Fibroblast of upper back skin (primary cell): ENCODE results near the gene GFAP.
"Not testable (repeated sequence)": the region's sequence is repeated elsewhere in the genome, so short reads cannot be mapped to it uniquely, and the experiment has no call there.

Source experiments
- DNase-seq: peaks from one replicate; pipeline ENCODE4 v3.0.0-alpha.2; 2013

The GFAP gene

DNA sequence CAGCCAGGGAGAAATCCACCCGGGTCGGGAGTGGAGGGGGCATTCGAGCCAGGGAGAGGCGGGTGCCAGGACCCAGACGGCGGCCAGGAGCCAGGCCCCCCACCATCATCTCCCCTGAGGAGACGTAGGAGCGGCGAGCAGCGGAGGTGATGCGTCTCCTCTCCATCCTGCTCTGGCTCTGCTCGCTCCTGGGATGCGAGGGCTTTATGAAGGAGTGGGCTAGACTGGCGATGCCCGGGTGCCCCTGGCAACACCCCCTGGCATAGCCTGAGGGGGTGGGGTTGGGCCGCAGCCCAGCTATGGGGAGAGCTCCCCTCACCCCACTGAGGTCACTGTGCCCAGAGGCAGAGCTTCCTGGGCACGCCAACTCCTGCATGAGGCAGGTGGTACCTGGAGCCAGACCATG, at the start of gene GFAP:
Gene GFAP, minus strand, starts transcription at position 180 of the 406 bp plus-strand sequence. Its CDS starts 14 bp downstream, at position 166.
- no peak for DNase-seq

DNA sequence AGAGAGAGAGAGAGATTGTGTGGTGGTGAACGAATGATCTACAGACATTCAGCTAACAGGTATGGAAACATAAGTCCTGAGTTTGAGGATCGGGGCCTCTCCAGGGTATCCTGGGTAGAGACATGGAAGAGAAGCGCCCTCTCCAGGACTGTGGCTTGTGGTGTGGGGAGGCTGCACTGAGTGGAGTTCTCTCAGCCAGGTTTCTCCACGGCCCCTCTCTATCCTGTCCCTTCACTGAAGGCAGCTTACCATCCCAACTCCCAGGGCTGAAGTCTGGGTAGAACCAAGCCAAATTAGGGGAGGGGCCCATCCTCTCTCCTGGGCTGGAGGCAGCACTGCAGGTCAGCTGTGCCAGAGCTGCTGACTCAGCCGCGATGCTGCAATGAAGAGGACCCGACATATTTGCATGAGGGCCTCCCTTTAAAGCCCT, 46.6 kb upstream of the GFAP start:
- no peak for DNase-seq

DNA sequence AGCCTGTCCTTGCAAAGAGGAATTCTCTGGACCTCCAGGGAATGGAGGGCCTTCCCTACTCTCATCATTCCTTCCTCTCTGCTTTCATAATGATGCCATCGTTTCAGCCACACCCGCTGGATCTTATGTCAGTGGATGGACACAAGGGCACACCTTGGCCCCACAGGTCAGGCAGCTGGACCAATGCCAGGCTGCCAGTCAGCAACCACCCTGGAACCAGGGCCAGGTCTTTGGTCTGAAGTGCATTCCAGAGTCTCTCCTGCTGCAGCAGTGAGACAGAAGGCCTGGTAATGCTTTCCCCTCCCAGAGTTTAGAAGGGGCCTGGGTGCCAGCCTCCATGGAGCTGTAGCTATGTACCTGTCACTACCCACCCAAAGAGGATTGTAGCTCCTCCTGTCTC, 45.4 kb upstream of the GFAP start:
- DNase-seq = no peak

- DNase-seq = no peak
These were observed 44.7 kb upstream of the GFAP start for GRCh38 chr17:44959821-44960531.

GRCh38 chr17:44956998-44957981, 42.0 kb upstream of the GFAP start:
- no peak for DNase-seq

- no peak for DNase-seq
These were observed 40.5 kb upstream of the GFAP start for GRCh38 chr17:44955674-44956425.

DNA sequence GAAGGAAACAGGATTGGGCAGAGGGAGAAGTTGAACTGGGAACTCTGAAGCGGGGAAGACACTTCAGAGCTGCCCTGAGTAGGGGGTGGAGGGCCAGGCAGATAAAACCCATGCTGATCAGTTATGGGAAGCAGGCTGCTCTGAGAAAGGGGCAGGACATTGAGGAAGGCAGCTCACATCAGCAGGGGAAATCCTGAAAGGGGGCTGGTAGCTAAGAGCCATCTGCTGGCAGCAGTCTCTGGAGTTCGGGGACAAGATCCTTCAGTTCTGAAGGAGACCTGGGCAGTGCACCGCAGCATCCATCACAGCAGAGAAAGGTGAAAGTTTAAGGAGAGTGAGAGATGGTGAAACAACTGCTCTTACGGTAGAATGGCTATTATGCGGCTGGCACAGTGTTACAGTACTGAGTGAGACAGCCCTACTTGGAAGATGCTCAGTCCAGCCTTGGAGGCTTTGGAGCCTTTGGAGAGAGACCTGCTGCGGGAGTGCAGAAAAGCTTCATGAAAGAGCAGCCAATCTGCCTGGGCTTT, 37.7 kb upstream of the GFAP start:
- DNase-seq = no peak

- no peak for DNase-seq
These were observed 33.1 kb upstream of the GFAP start for GRCh38 chr17:44948315-44948795.

DNA sequence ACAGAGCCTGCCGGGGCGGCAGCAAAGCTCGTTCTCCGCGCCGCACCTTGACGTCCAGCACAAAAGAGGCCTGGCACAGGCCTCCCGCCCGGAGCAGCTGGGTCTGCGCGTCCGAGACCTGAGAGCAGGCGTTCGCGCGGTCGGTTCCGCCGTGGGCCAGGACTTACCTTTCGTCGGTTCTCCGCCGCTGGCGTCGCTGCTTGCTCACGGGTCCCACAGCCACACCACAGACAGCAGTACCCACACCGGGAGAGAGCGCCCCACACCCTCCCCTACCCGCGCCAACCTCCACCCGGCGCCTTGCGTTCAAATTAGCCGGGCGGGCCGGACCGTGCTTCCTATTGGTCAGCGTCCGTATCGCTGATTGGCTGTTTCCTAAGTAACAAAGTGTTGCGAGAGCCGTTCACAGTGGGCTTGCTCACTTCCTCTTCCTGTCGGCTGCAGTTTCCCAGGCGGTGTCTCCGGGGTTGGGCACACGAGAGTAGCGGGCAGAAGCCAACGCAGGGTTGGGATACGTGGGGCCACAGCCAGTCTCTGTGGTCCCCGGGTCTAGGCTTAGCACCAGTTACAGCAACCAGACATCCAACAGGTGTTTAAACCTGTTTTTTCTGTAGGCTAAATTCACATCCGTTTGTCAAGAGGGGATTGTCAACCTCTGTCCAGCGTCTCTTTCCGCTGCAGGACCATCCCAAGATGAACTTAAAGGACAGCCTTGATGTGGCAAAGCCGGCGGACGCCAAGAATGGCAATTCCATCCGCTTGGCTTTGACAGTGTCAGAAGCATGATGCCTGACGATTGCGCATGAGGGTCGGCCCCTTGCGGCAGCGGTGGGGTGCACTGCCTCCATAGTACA, 32.4 kb upstream of the GFAP start, which contains the start of gene KIF18B:
Gene KIF18B, minus strand, starts transcription at position 313 of the 854 bp plus-strand sequence. CDS start 11,429 bp downstream, outside the sequence.
- DNase-seq = peak; percentile 94

GRCh38 chr17:44945652-44946051, 30.4 kb upstream of the GFAP start:
- DNase-seq = not testable (repeated sequence)

DNA sequence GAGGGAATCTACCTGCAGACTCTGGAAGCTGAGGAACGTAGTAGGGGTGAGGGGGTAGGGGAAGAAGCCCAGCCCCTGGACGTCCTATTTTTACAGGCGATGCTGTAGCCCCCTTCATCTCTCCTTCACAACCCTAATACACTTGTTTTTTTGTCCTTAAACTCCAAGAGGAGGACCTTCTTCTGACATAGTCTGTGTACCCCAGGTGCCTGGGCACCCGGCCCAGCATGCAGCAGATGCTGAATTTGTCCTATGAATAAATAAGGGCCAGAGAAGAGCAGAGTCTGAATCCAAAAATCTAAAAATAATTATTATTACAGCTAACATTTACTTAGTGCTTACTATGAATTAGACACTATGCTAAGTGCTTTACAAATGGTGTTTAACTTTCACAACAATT, 27.2 kb upstream of the GFAP start:
- DNase-seq = no peak

DNA sequence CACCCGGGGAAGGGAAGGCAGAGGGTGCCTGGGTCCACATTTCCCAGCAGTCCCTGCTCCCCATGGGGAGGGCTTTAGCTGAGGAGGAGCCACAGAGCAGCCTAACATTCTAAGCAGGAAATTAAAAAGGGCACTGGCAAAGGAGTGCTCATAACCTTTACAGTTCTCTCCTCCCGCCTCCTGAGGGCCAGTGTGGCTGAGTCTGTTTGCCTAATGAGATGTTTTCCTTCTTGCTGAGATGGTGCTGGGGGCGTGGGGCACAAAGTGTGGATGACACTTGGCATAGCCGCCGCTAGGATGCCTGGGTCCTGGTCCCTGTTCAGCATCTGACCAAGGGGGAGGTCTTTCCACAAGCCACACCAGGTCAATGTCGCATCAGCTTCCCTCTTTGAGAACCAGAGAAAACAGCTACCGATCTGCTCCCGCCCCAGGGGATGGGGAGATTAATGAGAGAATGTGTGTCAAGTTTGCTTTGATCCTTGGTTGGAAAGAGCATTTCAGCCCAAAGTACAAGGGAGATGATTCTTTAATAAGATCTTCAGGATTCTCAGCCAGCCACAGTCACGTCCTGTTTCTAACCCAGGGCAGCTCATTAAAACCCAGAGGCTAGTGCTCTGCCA, 26.5 kb upstream of the GFAP start:
- no peak for DNase-seq

DNA sequence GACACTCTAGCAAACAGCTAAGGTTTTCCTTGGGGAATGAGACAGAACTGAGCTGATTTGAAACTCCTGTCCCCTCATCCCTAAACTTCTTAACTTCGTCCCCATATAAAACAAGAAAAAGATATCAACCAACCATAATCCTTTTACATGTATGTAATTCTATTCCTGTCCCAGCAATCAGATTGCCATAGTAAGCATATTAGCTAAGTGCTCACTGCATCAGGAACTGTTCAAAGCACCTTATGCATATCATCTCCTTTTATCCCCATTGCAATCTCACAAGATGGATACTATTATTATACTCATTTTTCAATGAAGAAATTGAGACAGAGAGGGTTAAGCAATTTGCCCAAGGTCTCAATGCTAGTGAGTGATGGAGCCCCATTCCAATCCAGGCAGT, 25.5 kb upstream of the GFAP start:
- no peak for DNase-seq

- peak; percentile 82 for DNase-seq
These were observed 25.0 kb upstream of the GFAP start for GRCh38 chr17:44940317-44940716.

GRCh38 chr17:44935116-44935515, 19.8 kb upstream of the GFAP start:
- DNase-seq = no peak

DNA sequence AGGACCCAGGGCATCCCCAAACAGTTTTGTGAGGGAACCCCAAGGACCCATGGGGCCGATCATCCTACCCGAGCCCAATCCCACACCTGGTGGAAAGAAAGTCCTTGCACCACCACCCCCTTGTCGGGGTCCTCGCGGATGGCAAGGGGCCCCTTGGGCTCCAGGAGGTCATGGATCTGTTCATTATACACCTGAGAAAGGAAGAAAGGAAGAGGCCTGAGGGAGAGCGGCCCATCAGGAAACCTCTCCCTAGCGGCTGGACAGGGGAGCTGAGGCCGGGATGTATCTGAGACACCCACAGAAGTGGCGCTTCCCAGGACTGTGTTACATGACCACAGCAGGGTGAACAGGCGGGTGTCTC, 19.4 kb upstream of the GFAP start:
- no peak for DNase-seq

DNA sequence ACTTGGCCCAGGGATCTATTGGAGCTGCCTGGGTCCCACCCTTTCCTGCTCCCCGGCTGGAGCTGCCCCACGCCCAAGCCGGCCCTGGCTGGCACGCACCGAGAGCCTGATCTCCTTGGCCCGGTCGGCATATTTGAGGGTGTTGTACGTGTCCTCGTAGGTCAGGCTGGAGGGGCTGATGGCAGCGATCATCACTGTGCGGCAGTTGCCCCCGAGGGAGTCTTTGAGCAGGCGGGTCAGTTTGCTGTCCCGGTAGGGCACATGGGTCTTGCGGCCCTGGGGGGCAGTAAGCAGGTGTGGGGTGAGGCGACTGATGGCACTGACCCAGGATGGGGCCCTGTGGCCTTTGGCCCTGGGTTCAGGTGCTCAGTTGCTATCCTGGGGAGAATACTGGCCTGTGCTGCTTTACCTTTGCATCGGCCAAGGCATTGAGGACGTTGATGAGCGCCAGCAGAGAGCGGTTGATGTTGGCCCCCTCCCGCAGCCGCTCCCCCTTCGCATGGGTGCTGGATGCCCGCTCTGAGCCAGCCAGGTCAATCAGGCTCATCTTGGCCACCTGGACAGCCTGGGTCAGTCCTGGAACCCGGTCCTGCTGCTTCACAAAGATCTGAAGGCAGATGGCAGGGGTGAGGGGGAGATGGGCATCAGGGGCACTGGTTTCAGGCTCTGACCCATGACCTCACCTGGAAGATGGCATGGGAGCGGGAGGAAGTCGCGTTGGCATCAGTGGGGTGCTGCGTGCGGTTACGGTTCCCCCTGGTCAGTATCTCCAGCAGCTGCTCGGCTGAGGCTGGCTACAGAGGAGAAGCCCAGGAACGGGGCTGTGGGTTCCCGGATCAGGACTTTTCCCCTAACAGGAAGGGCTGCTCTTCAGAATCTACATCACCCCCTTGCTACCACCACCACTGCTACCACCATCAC, 18.8 kb upstream of the GFAP start:
- DNase-seq = no peak

GRCh38 chr17:44932787-44933097, 17.4 kb upstream of the GFAP start:
- no peak for DNase-seq

GRCh38 chr17:44932096-44932786, 16.9 kb upstream of the GFAP start:
- no peak for DNase-seq

DNA sequence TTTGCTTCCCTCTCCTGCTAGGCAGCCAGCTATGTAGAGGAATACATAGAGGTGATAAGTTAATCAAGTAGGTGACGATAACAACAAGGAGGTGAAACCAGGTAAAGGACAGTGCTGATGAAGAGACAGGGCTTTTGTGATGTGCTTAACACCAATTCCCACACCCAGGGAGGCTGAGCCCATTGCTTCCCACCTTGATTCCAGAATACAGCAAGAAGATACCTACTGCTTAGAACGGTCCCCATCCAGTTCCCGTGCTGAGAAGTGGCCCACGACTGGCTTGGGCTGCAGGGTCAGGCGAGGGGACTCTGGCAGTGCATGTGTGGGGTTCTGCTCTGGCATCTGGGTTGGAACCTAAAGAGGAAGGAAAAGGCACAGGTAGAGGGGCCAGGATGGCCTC, 16.1 kb upstream of the GFAP start:
- no peak for DNase-seq
